Mesothelial cell of epicardium (in vitro differentiated cells): Measurements from ENCODE around the gene ARHGAP8. TPM values are rescaled to one million over a fixed set of nuclear protein-coding genes. Genes with fewer than 3 reads are reported as not detected.

Experiments used
- DNase-seq, 2 experiments: peaks; one replicate each; pipeline ENCODE4 v3.0.0; 2021; ENCODE audit warnings: low spot score in 2 of 2; ENCODE audit not compliant: unreplicated experiment in 2 of 2
- H3K27ac Mint-ChIP-seq: 2 replicates; pipeline ENCODE4 v1.8.0; 2021; ENCODE audit warnings: mixed read lengths
- H3K27me3 Mint-ChIP-seq: 2 replicates; pipeline ENCODE4 v1.8.0; 2021; ENCODE audit warnings: low read depth, mixed read lengths
- H3K36me3 Mint-ChIP-seq: 2 replicates; pipeline ENCODE4 v1.8.0; 2021; ENCODE audit warnings: mixed read lengths
- H3K4me1 Mint-ChIP-seq: 2 replicates; pipeline ENCODE4 v1.8.0; 2021; ENCODE audit warnings: mixed read lengths
- H3K4me3 Mint-ChIP-seq: 2 replicates; pipeline ENCODE4 v1.8.0; 2021; ENCODE audit warnings: mild to moderate bottlenecking, moderate library complexity, mixed read lengths
- H3K9me3 Mint-ChIP-seq: 2 replicates; pipeline ENCODE4 v1.8.0; 2021; ENCODE audit warnings: mixed read lengths
- CTCF ChIP-seq: fragments of 200-600 bp; sonication (generic); IDR thresholded peaks from one replicate; pipeline ENCODE4 v1.5.0; 2021; ENCODE audit warnings: antibody characterized with exemption; ENCODE audit not compliant: unreplicated experiment
- total RNA-seq: library from RNA; stranded (reverse); gene quantifications from 3 replicates; pipeline ENCODE4 v1.2.1, GENCODE V29; 2021

The ARHGAP8 gene
- total RNA-seq, 1 donor from 2014 or later: 166 TPM

GRCh38 chr22:44734278-44734677 is 18.1 kb upstream of the ARHGAP8 start:
- no peak for TF ChIP-seq CTCF
- no peaks in the 10 kb centered on the region for H3K9me3 Mint-ChIP-seq
- no peak overlapping the region for H3K4me3 Mint-ChIP-seq
- DNase-seq: no peak
- H3K27ac Mint-ChIP-seq: peak overlapping the region; percentile 25
- peaks cover 12% of the 10 kb centered on the region for H3K4me1 Mint-ChIP-seq
- no peaks in the 10 kb centered on the region for H3K27me3 Mint-ChIP-seq
- peaks cover 4% of the 10 kb centered on the region for H3K36me3 Mint-ChIP-seq

DNA sequence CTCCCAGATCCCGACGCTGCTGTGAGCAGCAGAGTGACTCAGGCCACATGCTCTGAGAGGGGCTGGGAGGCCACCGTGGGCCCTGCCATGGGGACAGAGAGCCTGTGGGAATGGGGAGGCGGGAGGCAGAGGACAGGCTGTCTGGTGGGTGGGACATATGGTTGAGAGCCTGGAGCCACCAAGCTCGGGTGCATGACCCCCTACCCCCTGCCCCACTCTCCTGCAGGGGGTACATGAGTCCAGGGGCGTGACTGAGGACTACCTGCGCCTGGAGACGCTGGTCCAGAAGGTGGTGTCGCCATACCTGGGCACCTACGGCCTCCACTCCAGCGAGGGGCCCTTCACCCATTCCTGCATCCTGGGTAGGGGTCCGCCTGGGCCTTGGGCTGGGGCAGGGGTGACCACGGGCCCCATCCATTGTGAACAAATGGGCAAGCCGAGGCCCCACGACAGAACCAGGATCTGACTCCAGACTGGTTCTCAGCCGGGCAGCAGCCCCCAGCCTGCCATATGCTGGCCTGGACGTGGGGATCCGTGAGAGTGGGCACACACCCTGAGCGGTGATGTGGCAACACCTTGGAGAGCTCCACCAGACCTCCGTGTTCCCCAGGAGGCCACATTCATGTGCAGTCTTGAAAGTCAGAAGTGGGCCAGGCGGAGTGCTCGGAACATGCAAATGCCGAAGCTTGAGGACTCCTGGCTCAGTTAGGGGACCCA is 17.4 kb upstream of the ARHGAP8 start:
- no peaks in the 10 kb centered on the region for H3K9me3 Mint-ChIP-seq
- TF ChIP-seq CTCF: no peak
- H3K4me1 Mint-ChIP-seq: peaks cover 18% of the 10 kb centered on the region
- no peaks in the 10 kb centered on the region for H3K27me3 Mint-ChIP-seq
- H3K4me3 Mint-ChIP-seq: no peak overlapping the region
- H3K27ac Mint-ChIP-seq: no peak overlapping the region
- DNase-seq: no peak
- H3K36me3 Mint-ChIP-seq: peaks cover 4% of the 10 kb centered on the region

DNA sequence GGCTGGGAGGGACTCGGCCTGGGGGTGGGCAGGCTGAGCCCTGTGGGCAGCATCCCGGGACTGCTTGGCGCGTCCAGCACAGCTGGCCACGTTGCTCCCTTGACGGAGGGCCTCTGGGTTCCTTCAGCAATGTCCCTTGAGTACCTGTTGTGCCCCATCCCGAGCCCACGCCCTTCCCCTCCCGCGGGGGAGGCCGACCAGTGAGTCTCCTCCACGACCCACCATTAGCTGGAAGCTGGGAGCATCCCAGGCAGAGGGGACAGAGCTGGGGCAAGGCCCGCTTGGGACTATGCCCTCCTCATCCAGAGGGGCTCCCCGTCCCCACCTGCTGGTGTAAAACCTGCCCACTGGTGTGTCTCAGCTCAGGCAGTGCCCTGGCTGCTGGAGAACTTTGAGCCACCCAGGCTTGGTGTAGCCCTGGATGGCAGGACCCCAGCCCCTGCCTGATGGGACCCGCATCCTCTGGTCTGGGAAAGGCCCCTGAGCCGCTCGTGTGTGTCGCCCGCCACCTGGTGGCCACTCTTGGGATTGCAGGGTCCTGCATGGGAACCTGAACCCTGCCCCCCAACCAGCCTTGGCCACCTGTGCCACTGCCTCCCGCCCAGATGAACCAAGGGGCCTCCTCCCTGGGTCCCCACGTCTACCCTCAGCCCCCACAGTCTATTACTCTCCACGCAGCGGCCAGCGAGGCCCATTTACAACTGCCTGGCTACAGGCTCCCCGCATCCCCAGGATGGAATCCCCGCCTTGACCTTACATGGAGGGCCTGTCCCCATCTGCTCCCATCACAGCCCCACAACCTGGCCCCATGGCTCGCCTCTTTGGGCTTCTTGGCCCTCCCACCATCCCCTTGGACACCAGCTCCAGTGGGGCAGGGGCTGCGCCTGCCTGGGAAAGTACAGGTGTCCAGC is 16.6 kb upstream of the ARHGAP8 start:
- H3K4me1 Mint-ChIP-seq: peaks cover 21% of the 10 kb centered on the region
- peak; percentile 100 for TF ChIP-seq CTCF
- no peaks in the 10 kb centered on the region for H3K9me3 Mint-ChIP-seq
- H3K4me3 Mint-ChIP-seq: no peak overlapping the region
- H3K27me3 Mint-ChIP-seq: no peaks in the 10 kb centered on the region
- DNase-seq: peak; percentile 73 to 92
- no peak overlapping the region for H3K27ac Mint-ChIP-seq
- peaks cover 4% of the 10 kb centered on the region for H3K36me3 Mint-ChIP-seq

- Mint-ChIP-seq H3K27me3 (no peaks in the 10 kb centered on the region), H3K4me3 (no peak overlapping the region), H3K9me3 (no peaks in the 10 kb centered on the region), H3K36me3 (peaks cover 4% of the 10 kb centered on the region), H3K4me1 (peaks cover 21% of the 10 kb centered on the region), H3K27ac (no peak overlapping the region)
- no peak for DNase-seq
- no peak for TF ChIP-seq CTCF
Measured at GRCh38 chr22:44736581-44737405, 15.6 kb upstream of the ARHGAP8 start.

DNA sequence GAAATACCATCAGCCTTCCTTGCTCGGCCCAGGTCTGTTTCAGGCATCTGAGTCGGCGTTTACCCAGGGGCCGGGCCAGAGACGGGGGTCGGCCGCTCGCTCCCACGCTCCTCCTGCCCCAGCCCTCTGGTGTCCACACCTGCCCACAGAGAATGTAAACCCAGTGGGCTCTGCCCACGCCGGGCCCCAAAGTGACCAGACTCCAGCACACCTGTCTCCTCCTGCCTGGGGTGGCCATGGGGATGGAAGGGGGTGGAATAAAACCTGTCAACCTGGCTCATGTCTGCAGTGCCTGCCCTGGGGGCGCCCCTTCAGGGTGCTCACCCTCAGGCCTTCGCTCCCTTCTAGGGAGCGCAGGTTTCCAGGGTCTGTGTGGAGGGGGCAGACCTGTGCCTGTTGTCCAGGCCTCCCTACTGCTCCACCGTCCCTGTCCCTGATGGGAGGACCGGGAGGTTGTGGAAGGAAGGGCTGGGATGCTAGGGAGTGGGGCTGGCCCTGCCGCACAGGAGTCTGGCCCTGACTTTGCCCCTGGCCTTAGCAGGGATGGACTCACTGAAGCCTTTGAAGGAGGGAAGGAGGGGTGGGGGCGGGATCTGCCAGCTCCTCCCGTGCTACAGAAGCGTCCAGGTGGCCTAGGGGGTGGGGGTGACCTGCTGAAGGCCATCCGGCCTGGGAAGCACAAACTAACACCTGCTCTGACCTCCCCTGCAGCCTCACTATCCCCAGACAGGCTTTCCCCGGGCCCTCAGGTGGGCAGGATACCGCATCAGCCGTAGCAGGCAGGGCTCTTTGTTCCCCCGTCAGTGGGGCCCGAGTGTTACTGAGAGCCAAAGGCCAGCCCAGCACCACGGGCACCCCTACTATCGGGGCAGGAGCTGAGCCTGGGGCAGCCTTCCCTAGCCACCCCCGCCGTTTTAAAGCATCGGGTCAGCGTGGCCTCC is 14.7 kb upstream of the ARHGAP8 start:
- H3K4me3 Mint-ChIP-seq: no peak overlapping the region
- H3K36me3 Mint-ChIP-seq: peaks cover 2% of the 10 kb centered on the region
- no peak for DNase-seq
- no peaks in the 10 kb centered on the region for H3K9me3 Mint-ChIP-seq
- TF ChIP-seq CTCF: no peak
- no peak overlapping the region for H3K27ac Mint-ChIP-seq
- peaks cover 21% of the 10 kb centered on the region for H3K4me1 Mint-ChIP-seq
- no peaks in the 10 kb centered on the region for H3K27me3 Mint-ChIP-seq
